Heart right ventricle (tissue), 16 donors: ENCODE results near the gene GFM1. TPM values are rescaled to one million over a fixed set of nuclear protein-coding genes. Genes with fewer than 3 reads are reported as not detected.

Source experiments
- ATAC-seq, 8 donors: fragments of 200-7000 bp; cut with Tn5 transposase; one replicate each; pipeline ENCODE4 v1.9.1; 2020; ENCODE audit warnings: mild to moderate bottlenecking in 8 of 8, moderate library complexity in 8 of 8, moderate number of reproducible peaks in 1 of 8
- DNase-seq, 2 donors: peaks; one replicate each; pipeline ENCODE4 v3.0.0-alpha.2; 2020
- H3K27ac ChIP-seq, 10 donors: fragments of 200-600 bp; sonication (generic) in 2 of 10; one replicate each; pipeline versions ENCODE4 v1.5.0 to v1.8.0; 2020 to 2022; ENCODE audit warnings: mild to moderate bottlenecking in 3 of 10
- H3K27me3 ChIP-seq, 7 donors: fragments of 200-600 bp; one replicate each; pipeline ENCODE4 v1.8.0; 2021 to 2022; ENCODE audit warnings: mild to moderate bottlenecking in 2 of 7
- H3K36me3 ChIP-seq, 9 donors: fragments of 200-600 bp; sonication (generic) in 1 of 9; one replicate each; pipeline versions ENCODE4 v1.5.0 to v1.8.0; 2020 to 2022; ENCODE audit warnings: mild to moderate bottlenecking in 2 of 9
- H3K4me1 ChIP-seq, 9 donors: fragments of 200-600 bp; sonication (generic) in 1 of 9; one replicate each; pipeline versions ENCODE4 v1.5.0 to v1.8.0; 2020 to 2022; ENCODE audit warnings: mild to moderate bottlenecking in 4 of 9
- H3K4me3 ChIP-seq, 10 donors: fragments of 200-600 bp; sonication (generic) in 2 of 10; one replicate each; pipeline versions ENCODE4 v1.5.0 to v1.8.0; 2020 to 2022; ENCODE audit warnings: mild to moderate bottlenecking in 7 of 10, moderate library complexity in 2 of 10
- H3K9me3 ChIP-seq, 11 donors: fragments of 200-600 bp in 10 of 11; sonication (generic) in 2 of 11; one replicate each; pipeline versions ENCODE4 v1.5.0 to v1.8.0; 2013 to 2022; ENCODE audit warnings: mild to moderate bottlenecking in 2 of 11, control low read depth in 1 of 11, moderate library complexity in 1 of 11
- CTCF ChIP-seq, 9 donors: fragments of 200-600 bp; sonication (generic) in 2 of 9; IDR thresholded peaks; one replicate each; pipeline versions ENCODE4 v1.5.0 to v1.8.0; 2021 to 2022; ENCODE audit warnings: antibody characterized with exemption in 9 of 9, mild to moderate bottlenecking in 5 of 9, moderate library complexity in 1 of 9
- WGBS, 2 donors: extraction: QIAGEN DNeasy Blood & Tissue Kit; methylation state at CpG; one replicate each; pipeline ENCODE4 v1.1.7; 2013; ENCODE audit warnings: inconsistent platforms in 1 of 2; 5-methylcytosine and 5-hydroxymethylcytosine counted together
- intact Hi-C, 10 donors: fragments of 100-400 bp; cut with DNase I; formaldehyde crosslinking; loops; one replicate each; pipeline versions ENCODE4 v1.11.1 to v1.14.2; 2022
- polyA plus RNA-seq, 2 donors: library from polyadenylated mRNA; stranded (reverse); fragments of 200-250 nt; gene quantifications; one replicate each; pipeline ENCODE4 v1.2.3, GENCODE V29; 2013
- total RNA-seq, 10 donors: library from RNA; stranded (reverse); fragmentation: NEBNext Ultra II Directional in 3 of 10; extraction: Animal tissue kit (Norgen Biotek cat#: 25700) in 3 of 10; gene quantifications; one replicate each; pipeline versions ENCODE4 v1.2.1 to v1.2.4, GENCODE V29; 2021 to 2023
- donor health status: Arrhythmogenic right ventricular cardiomyopathy.
- donor health status: ischemic (EF 13 %, LVEDD 7.1; RV severe dilation, severe dysfunction).
- donor health status: healthy with polysubstance abuse.
- donor health status: DM: no; HTN: yes; CAD: no.
- donor health status: DM: no; HTN: no; CAD: no.
- donor health status: ischemic (EF 25% LVEDD 6.9; RV normal size, moderate dysfunction).
- donor health status: ischemic (EF 25% LVEDD 5.7; RV mildly dilated, moderate dysfunction).
- donor health status: healthy.
- donor health status: DM: yes; HTN: yes; CAD: no.
- donor health status: Ischemic cardiomyopathy.
- donor health status: ischemic (EF 35%, LVEDD 5.7; RV mildly dilated, moderate dysfunction).
- donor health status: nonischemic (EF 11% LVEDD 7.7; RV severe dilation, severe dysfunction).
- donor health status: DM: yes; HTN: yes; CAD: no.
- donor health status: PGD.
- donor health status: ischemic (EF 29% LVEDD 5.4; RV normal size, mild dysfunction).
- donor health status: nonischemic (EF 23%, LVEDD 6.1; RV moderate dilation, normal function).

GFM1 gene
- total and polyA plus RNA-seq, 12 donors, result 15.1 to 86.4 (median 68.7) TPM

DNA sequence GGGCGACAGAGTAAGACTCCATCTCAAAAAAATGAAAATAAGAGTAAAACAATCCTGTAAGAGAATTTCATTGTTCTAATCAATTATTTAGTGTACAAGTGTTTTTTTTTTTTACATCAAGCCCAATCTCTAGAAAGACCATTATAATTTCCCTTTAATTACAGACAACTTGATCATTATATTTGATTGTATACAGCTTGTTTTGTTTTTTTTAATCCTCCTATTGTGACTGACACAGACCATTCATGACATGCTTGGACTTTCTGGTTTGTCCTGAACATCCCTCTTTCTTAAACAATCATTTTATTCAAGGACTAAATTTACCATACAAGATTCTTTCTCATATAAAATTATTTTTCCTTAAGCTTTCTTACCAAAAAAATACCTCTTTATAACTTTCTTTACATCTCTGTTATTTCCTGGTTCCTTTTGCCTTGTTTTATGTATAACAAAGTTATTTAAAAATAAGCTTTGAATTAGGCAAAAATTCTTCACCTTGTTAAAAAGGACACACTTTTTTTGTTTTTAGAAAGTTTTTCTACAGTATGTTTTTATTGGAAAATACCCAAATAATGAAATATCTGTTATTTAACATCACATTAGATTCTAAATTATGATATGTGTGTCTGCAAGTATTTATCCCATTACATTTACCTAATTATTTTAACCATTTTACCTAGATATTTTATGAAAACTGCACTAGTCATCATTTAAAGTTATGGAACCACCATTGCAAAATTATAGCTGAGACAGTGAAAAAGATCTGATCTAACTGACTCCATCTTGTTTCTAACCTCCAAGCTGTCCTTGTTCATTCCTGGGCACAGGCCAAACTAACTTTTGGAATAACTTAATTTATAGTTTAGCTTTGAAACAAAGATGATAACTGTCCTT is 26.1 kb upstream of the GFM1 start:
- H3K36me3 ChIP-seq, result no peaks in the 10 kb centered on the region
- H3K4me1 ChIP-seq, result no peaks in the 10 kb centered on the region
- no peak overlapping the region for H3K27ac ChIP-seq
- H3K4me3 ChIP-seq, result no peak overlapping the region
- intact Hi-C loops, result no loop called here
- whole genome bisulfite sequencing, 2 donors, result 59 to 64% methylated on average over 1 of the region's 1 CpG
- no peak for ATAC-seq
- no peak for DNase-seq
- no peak for TF ChIP-seq CTCF (IDR thresholded peaks at IDR 0.05)
- H3K9me3 ChIP-seq, result peaks cover 0 to 41% (median 0%) of the 10 kb centered on the region in 11 donors
- H3K27me3 ChIP-seq, result no peaks in the 10 kb centered on the region

DNA sequence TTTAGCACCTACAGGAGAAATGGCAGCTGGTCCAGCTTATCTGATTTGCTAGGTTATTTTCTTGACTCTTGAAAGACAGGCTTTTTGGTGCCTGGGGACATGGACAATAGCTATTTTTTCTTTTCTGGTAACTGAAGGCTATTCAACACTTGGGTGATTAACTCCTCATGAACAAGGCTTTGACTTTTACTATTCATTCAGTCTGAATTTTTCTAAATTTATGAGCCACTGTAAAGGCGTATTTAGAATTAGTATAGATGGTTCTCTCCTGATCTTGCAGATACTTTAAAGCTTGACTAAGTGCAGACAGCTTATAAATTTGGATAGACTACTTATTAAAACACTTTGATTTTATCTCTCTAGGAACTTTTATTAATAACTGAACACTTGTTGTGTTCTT is 18.4 kb upstream of the GFM1 start:
- H3K4me3 ChIP-seq, result no peak overlapping the region
- ATAC-seq (no peak), DNase-seq (no peak)
- H3K4me1 ChIP-seq, result no peaks in the 10 kb centered on the region
- TF ChIP-seq CTCF (IDR thresholded peaks at IDR 0.05), result no peak
- intact Hi-C loops, result no loop called here
- H3K27me3 ChIP-seq, result peaks cover 0 to 3% (median 0%) of the 10 kb centered on the region in 7 donors
- 48 to 84% methylated on average over 1 of the region's 1 CpG for WGBS, 2 donors
- H3K36me3 ChIP-seq, result no peaks in the 10 kb centered on the region
- peaks cover 0 to 8% (median 0%) of the 10 kb centered on the region in 11 donors for H3K9me3 ChIP-seq
- H3K27ac ChIP-seq, result no peak overlapping the region

DNA sequence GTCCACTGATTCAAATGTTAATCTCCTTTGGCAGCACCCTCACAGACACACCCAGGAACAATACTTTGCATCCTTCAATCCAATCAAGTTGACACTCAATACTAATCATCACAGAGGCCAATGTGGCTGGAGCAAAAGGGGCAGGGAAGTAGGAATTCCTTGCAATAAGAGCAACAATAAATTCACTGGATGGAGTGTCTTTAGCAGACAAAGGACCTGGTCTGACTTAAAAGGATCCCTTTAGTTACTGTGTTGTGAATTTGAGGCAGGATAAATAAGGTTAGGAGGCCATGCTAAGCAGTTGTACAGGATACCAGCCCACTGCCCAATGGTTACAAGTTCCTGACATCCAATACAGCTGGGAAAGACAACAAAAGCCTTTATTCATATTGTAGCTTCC is 12.3 kb upstream of the GFM1 start:
- intact Hi-C loops, result no loop called here
- H3K36me3 ChIP-seq, result no peaks in the 10 kb centered on the region
- ATAC-seq, result no peak

GRCh38 chr3:158640646-158641045 is 3.7 kb upstream of the GFM1 start:
- TF ChIP-seq CTCF (IDR thresholded peaks at IDR 0.05), result no peak
- intact Hi-C loops, result loop anchor here in 8 of 10 donors (5.0 to 10.0 kb wide), 7 partner anchors 66 to 1486 kb away; partner anchors contain the start of gene MLF1 (in 4 of the 8)
- ATAC-seq (no peak), DNase-seq (no peak)
- WGBS, 2 donors, result 83 to 84% methylated on average over 7 of the region's 7 CpGs
- no peak overlapping the region for H3K4me3 ChIP-seq
- H3K27ac ChIP-seq, result no peak overlapping the region
- H3K36me3 ChIP-seq, result peaks cover 0 to 1% (median 0%) of the 10 kb centered on the region in 9 donors
- no peaks in the 10 kb centered on the region for H3K27me3 ChIP-seq
- H3K4me1 ChIP-seq, result peaks cover 1 to 13% (median 10%) of the 10 kb centered on the region in 9 donors
- H3K9me3 ChIP-seq, result no peaks in the 10 kb centered on the region

More for the DNA sequence above, 12.3 kb upstream of the GFM1 start:
- Histone ChIP-seq H3K4me3 (no peak overlapping the region), H3K27ac (no peak overlapping the region), H3K27me3 (peaks cover 0 to 3% (median 0%) of the 10 kb centered on the region in 7 donors), H3K9me3 (no peaks in the 10 kb centered on the region), H3K4me1 (no peaks in the 10 kb centered on the region)
- DNase-seq, result no peak
- no peak for TF ChIP-seq CTCF (IDR thresholded peaks at IDR 0.05)
